ENCODE measurements around the gene DLEC1. TPM values are rescaled to one million over a fixed set of nuclear protein-coding genes. Genes with fewer than 3 reads are reported as not detected.

Gene DLEC1
- total and polyA plus RNA-seq, 2 donors from 2014 or later = 0.52 to 3.3 TPM

DNA sequence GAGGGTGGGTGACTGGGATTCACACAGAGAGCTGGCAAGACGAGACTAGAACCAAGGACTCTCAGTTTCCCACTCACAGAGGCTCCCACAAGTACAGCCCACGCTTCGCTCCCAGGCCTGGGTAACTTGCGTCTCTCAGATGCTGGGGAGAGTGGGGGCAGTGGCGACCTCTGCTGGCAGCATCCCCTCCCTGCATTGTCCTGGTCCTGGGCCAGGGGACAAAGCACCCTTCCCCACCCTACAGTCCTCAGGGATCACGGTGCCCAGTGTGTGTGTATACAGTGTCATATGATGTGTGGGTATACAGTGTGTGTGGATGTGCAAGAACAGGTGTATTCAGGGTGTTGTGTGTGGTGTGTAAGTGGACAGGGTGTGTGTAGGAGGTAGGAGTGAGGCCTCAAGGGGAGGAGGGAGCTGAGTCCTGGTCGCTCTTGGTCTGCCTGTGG, 35.6 kb upstream of the DLEC1 start:
- TF ChIP-seq, protein P1, sequence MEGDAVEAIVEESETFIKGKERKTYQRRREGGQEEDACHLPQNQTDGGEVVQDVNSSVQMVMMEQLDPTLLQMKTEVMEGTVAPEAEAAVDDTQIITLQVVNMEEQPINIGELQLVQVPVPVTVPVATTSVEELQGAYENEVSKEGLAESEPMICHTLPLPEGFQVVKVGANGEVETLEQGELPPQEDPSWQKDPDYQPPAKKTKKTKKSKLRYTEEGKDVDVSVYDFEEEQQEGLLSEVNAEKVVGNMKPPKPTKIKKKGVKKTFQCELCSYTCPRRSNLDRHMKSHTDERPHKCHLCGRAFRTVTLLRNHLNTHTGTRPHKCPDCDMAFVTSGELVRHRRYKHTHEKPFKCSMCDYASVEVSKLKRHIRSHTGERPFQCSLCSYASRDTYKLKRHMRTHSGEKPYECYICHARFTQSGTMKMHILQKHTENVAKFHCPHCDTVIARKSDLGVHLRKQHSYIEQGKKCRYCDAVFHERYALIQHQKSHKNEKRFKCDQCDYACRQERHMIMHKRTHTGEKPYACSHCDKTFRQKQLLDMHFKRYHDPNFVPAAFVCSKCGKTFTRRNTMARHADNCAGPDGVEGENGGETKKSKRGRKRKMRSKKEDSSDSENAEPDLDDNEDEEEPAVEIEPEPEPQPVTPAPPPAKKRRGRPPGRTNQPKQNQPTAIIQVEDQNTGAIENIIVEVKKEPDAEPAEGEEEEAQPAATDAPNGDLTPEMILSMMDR (IDR thresholded peaks at IDR 0.05; ENCODE audit: borderline replicate concordance, extremely low read depth, insufficient read depth) = peak; percentile 73
- Histone ChIP-seq H3K27ac (ENCODE audit: low read depth in 2 of 2, low read length in 2 of 2) (no peak overlapping the region), H3K4me3 (ENCODE audit: low read length in 3 of 3) (no peak overlapping the region), H3K27me3 (ENCODE audit: control insufficient read depth, insufficient read depth, low read length) (no peaks in the 10 kb centered on the region), H3K9me3 (ENCODE audit: control insufficient read depth in 2 of 3, insufficient read depth in 1 of 3, low read length in 3 of 3) (no peaks in the 10 kb centered on the region), H3K4me1 (ENCODE audit: control insufficient read depth in 2 of 3, insufficient read depth in 2 of 3, low read depth in 1 of 3, low read length in 3 of 3) (peaks cover 0 to 16% (median 2%) of the 10 kb centered on the region in 3 donors), H3K36me3 (ENCODE audit: control insufficient read depth in 2 of 3, insufficient read depth in 3 of 3, low read length in 3 of 3) (peaks cover under 1 to 3% (median 3%) of the 10 kb centered on the region in 3 donors), H3K9ac (ENCODE audit: low read length in 3 of 3) (no peak overlapping the region)
- intact Hi-C loops (cut with DNase I) = no loop called here
- DNase-seq = peak; percentile 56 to 82 (median 75)
- no peak for FAIRE-seq

DNA sequence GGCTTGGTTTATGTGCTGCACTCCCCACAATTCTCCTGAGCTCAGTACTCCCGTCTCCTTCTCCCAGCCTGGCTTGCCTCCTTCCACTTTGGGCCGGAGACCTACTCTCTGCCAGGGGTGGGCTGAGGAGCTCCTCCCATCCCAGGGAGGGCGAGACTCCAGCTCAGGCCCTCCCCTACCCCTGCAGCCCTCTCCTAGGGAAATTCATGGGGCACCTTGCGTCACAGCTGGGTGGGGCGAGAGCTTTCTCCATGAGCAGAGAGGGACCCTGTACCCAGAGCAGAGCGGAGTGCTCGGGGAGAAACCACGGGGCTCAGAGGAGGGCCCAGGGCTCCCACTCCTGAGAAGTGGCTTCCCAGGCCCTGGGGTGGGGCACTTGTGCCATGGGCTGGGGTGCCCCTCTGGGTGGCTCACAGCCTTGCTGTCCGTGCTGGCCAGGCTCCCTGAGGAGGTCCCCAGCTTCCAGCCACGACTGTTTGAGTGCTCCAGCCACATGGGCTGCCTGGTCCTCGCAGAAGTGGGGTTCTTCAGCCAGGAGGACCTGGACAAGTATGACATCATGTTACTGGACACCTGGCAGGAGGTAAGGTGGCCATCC, 35.1 kb upstream of the DLEC1 start:
- DNase-seq (peak in 1 of 5 donors; percentile 65), FAIRE-seq (no peak)
- Histone ChIP-seq H3K9ac (ENCODE audit: low read length in 3 of 3) (no peak overlapping the region), H3K27ac (ENCODE audit: low read depth in 2 of 2, low read length in 2 of 2) (no peak overlapping the region), H3K4me3 (ENCODE audit: low read length in 3 of 3) (no peak overlapping the region), H3K9me3 (ENCODE audit: control insufficient read depth in 2 of 3, insufficient read depth in 1 of 3, low read length in 3 of 3) (no peaks in the 10 kb centered on the region), H3K4me1 (ENCODE audit: control insufficient read depth in 2 of 3, insufficient read depth in 2 of 3, low read depth in 1 of 3, low read length in 3 of 3) (peaks cover 0 to 12% (median 0%) of the 10 kb centered on the region in 3 donors), H3K27me3 (ENCODE audit: control insufficient read depth, insufficient read depth, low read length) (no peaks in the 10 kb centered on the region), H3K36me3 (ENCODE audit: control insufficient read depth in 2 of 3, insufficient read depth in 3 of 3, low read length in 3 of 3) (peaks cover 3 to 5% (median 3%) of the 10 kb centered on the region in 3 donors)
- intact Hi-C loops (cut with DNase I) = no loop called here
- TF ChIP-seq, protein P1 (IDR thresholded peaks at IDR 0.05; ENCODE audit: borderline replicate concordance, extremely low read depth, insufficient read depth) = no peak

DNA sequence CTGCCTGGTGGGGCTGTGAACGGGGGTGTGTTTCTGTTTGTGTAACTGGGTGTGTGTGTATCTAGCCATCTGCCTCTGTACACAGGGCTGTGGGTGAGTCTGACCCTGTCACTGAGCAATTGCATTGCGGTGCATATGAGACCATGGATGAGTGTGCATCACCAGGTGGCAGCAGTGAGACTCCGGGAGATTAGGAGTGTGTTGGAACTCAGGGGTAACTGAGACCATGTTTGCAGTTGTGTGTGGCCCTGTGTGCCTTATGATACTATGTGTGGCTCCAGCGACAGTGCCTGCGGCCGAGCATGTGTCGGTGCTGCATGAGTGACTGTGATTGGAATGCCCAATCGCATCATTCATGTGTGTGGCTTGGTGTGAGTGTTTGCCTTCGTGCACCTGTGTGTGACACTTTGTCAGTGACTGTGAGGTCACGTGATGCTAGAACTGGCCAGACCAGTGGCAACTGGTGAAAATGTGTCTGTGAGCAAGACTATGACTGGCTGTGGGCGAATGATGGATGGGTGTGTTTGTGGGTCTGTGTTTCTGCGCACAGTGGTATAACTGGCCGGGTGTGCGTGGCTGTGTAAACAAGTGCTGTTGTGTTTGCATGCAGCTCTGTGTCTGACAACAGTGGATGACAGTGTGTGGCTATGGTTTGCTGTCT, 34.5 kb upstream of the DLEC1 start:
- no peak overlapping the region for H3K4me3 ChIP-seq (ENCODE audit: low read length in 3 of 3)
- FAIRE-seq = no peak

More for the DNA sequence above, 34.5 kb upstream of the DLEC1 start:
- peaks cover 0 to 8% (median 0%) of the 10 kb centered on the region in 3 donors for H3K4me1 ChIP-seq (ENCODE audit: control insufficient read depth in 2 of 3, insufficient read depth in 2 of 3, low read depth in 1 of 3, low read length in 3 of 3)
- intact Hi-C loops (cut with DNase I) = no loop called here
- no peak overlapping the region for H3K9ac ChIP-seq (ENCODE audit: low read length in 3 of 3)
- TF ChIP-seq, protein P1 (IDR thresholded peaks at IDR 0.05; ENCODE audit: borderline replicate concordance, extremely low read depth, insufficient read depth) = peak; percentile 76
- H3K9me3 ChIP-seq (ENCODE audit: control insufficient read depth in 2 of 3, insufficient read depth in 1 of 3, low read length in 3 of 3) = no peaks in the 10 kb centered on the region
- peaks cover under 1 to 5% (median 2%) of the 10 kb centered on the region in 3 donors for H3K36me3 ChIP-seq (ENCODE audit: control insufficient read depth in 2 of 3, insufficient read depth in 3 of 3, low read length in 3 of 3)
- peak in 4 of 5 donors; percentile 72 to 84 (median 77) for DNase-seq
- H3K27me3 ChIP-seq (ENCODE audit: control insufficient read depth, insufficient read depth, low read length) = no peaks in the 10 kb centered on the region
- H3K27ac ChIP-seq (ENCODE audit: low read depth in 2 of 2, low read length in 2 of 2) = no peak overlapping the region

Data from kidney (tissue), 14 donors.